Tibial artery (tissue), 4 donors: Measurements from ENCODE around the gene VEGFA.
"Not testable (repeated sequence)": the region's sequence is repeated elsewhere in the genome, so short reads cannot be mapped to it uniquely, and the experiment has no call there.

Experiments used
- DNase-seq, 2 donors: peaks; one replicate each; pipeline ENCODE4 v3.0.0-alpha.2; 2019
- H3K27ac ChIP-seq, 2 donors: fragments of 200-600 bp; sonication (generic) in 1 of 2; 1 replicate in 1 of 2; 2 replicates in 1 of 2; pipeline ENCODE4 v1.5.1; 2018 to 2019; ENCODE audit warnings: mild to moderate bottlenecking in 1 of 2
- H3K27me3 ChIP-seq, 2 donors: fragments of 200-600 bp; sonication (generic) in 1 of 2; one replicate each; pipeline versions ENCODE4 v1.5.1 to v1.6.0; 2016 to 2019
- H3K36me3 ChIP-seq, 3 donors: fragments of 200-600 bp; sonication (generic) in 2 of 3; one replicate each; pipeline ENCODE4 v1.5.1; 2016 to 2019; ENCODE audit warnings: mild to moderate bottlenecking in 2 of 3
- H3K4me1 ChIP-seq, 4 donors: fragments of 200-600 bp; sonication (generic) in 2 of 4; 1 replicate in 3 of 4; 2 replicates in 1 of 4; pipeline ENCODE4 v1.5.1; 2016 to 2019
- H3K4me3 ChIP-seq, 2 donors: fragments of 200-600 bp; sonication (generic) in 1 of 2; 1 replicate in 1 of 2; 2 replicates in 1 of 2; pipeline ENCODE4 v1.5.1; 2018 to 2019; ENCODE audit warnings: mild to moderate bottlenecking in 2 of 2
- H3K9me3 ChIP-seq, 3 donors: fragments of 200-600 bp; sonication (generic) in 1 of 3; one replicate each; pipeline ENCODE4 v1.5.1; 2016 to 2019
- intact Hi-C: fragments of 100-400 bp; cut with DNase I; formaldehyde crosslinking; loops from one replicate; pipeline ENCODE4 v1.15.0; 2023; ENCODE audit warnings: low total_unique reads
- TF ChIP-seq, protein P1 (sequence below), 2 experiments: fragments of 200-600 bp in 1 of 2; fragments of 450-650 bp in 1 of 2; IDR thresholded peaks; one replicate each; pipeline ENCODE4 v1.5.1; 2017 to 2019; ENCODE audit warnings: antibody characterized with exemption in 2 of 2, mild to moderate bottlenecking in 1 of 2, moderate library complexity in 1 of 2

The VEGFA gene

GRCh38 chr6:43812850-43813578 lies 43.0 kb downstream of the VEGFA start:
- intact Hi-C loops: no loop called here
- Histone ChIP-seq H3K4me1 (no peaks in the 10 kb centered on the region), H3K27me3 (peaks cover 0 to 5% of the 10 kb centered on the region in 2 donors), H3K9me3 (no peaks in the 10 kb centered on the region), H3K4me3 (no peak overlapping the region), H3K27ac (no peak overlapping the region), H3K36me3 (no peaks in the 10 kb centered on the region)
- TF ChIP-seq, protein P1, sequence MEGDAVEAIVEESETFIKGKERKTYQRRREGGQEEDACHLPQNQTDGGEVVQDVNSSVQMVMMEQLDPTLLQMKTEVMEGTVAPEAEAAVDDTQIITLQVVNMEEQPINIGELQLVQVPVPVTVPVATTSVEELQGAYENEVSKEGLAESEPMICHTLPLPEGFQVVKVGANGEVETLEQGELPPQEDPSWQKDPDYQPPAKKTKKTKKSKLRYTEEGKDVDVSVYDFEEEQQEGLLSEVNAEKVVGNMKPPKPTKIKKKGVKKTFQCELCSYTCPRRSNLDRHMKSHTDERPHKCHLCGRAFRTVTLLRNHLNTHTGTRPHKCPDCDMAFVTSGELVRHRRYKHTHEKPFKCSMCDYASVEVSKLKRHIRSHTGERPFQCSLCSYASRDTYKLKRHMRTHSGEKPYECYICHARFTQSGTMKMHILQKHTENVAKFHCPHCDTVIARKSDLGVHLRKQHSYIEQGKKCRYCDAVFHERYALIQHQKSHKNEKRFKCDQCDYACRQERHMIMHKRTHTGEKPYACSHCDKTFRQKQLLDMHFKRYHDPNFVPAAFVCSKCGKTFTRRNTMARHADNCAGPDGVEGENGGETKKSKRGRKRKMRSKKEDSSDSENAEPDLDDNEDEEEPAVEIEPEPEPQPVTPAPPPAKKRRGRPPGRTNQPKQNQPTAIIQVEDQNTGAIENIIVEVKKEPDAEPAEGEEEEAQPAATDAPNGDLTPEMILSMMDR (IDR thresholded peaks at IDR 0.05): no peak
- DNase-seq: no peak

DNA sequence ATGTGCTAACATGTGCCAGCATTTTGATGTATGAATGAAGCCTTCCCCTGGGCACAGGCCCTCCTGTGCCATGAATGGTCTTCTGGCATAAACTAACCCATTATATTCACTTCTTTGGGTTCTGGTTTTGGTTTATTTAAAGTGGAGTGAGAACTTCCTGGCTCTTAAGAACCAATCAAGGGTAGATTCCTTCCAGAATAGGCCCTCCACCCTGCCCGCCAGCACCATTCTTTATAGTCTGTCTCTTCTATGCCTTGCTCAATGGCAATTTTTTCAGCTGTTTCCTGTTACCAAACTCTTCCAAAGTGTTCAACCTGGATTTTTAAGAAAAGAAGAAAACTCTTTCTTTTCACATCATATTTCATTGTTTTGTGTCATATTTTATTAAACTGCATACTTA lies 44.1 kb downstream of the VEGFA start:
- TF ChIP-seq, protein P1 (IDR thresholded peaks at IDR 0.05): no peak
- H3K27ac ChIP-seq: no peak overlapping the region
- H3K36me3 ChIP-seq: no peaks in the 10 kb centered on the region
- no peak overlapping the region for H3K4me3 ChIP-seq
- intact Hi-C loops: no loop called here
- H3K9me3 ChIP-seq: no peaks in the 10 kb centered on the region
- peaks cover 0 to 6% of the 10 kb centered on the region in 2 donors for H3K27me3 ChIP-seq
- DNase-seq: no peak
- H3K4me1 ChIP-seq: no peaks in the 10 kb centered on the region

GRCh38 chr6:43814865-43815264 lies 44.9 kb downstream of the VEGFA start:
- DNase-seq: no peak
- intact Hi-C loops: no loop called here
- H3K36me3 ChIP-seq: no peaks in the 10 kb centered on the region
- peaks cover 0 to 6% of the 10 kb centered on the region in 2 donors for H3K27me3 ChIP-seq
- no peaks in the 10 kb centered on the region for H3K4me1 ChIP-seq
- TF ChIP-seq, protein P1 (IDR thresholded peaks at IDR 0.05): no peak
- no peak overlapping the region for H3K4me3 ChIP-seq
- no peak overlapping the region for H3K27ac ChIP-seq
- H3K9me3 ChIP-seq: no peaks in the 10 kb centered on the region

- intact Hi-C loops: no loop called here
- Histone ChIP-seq H3K27ac (no peak overlapping the region), H3K4me1 (no peaks in the 10 kb centered on the region), H3K27me3 (peaks cover 0 to 6% of the 10 kb centered on the region in 2 donors), H3K36me3 (no peaks in the 10 kb centered on the region), H3K4me3 (no peak overlapping the region), H3K9me3 (no peaks in the 10 kb centered on the region)
- TF ChIP-seq, protein P1 (IDR thresholded peaks at IDR 0.05): no peak
- no peak for DNase-seq
Observed at GRCh38 chr6:43817192-43817591, 47.2 kb downstream of the VEGFA start.

DNA sequence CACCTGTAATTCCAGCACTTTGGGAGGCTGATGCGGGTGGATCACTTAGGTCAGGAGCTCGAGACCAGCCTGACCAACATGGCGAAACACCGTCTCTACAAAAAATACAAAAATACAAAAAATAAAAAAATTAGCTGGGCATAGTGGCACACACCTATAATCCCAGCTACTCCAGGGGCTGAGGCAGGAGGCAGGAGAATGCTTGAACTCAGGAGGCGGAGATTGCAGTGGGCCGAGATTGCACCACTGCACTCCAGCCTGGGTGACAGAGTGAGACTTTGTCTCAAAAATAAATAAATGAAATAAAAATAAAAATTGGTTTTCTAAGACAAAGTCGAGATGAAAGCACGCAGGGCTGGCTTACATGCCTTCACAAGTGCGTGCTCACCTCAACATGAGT lies 49.0 kb downstream of the VEGFA start:
- intact Hi-C loops, H3K4me1 ChIP-seq, DNase-seq, H3K27me3 ChIP-seq, H3K4me3 ChIP-seq, H3K9me3 ChIP-seq, H3K36me3 ChIP-seq, H3K27ac ChIP-seq: not testable (repeated sequence)

DNA sequence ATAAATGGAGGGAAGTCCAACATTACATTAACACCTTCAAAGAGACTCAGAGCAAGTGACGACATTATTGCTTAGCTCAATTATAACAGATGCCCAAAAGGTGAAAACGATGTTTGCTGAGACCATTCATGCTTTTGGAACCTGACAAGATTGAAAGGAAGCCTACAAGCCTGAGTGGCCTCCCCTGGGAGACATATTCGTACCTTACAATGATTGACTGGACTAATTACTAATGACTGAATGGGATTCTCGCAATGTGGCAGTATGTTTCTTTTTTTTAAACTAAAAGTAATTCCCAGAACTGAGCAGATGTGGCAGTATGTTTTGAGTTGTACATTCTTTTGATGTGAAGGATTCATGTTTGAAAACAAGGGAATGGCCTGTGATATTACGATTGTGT lies 49.9 kb downstream of the VEGFA start:
- no peak overlapping the region for H3K4me3 ChIP-seq
- DNase-seq: no peak
- H3K9me3 ChIP-seq: no peaks in the 10 kb centered on the region

More for the DNA sequence above, 49.9 kb downstream of the VEGFA start:
- H3K4me1 ChIP-seq: no peaks in the 10 kb centered on the region
- TF ChIP-seq, protein P1 (IDR thresholded peaks at IDR 0.05): no peak
- H3K36me3 ChIP-seq: no peaks in the 10 kb centered on the region
- intact Hi-C loops: no loop called here
- H3K27me3 ChIP-seq: peaks cover 0 to 9% of the 10 kb centered on the region in 2 donors
- no peak overlapping the region for H3K27ac ChIP-seq
